ENCODE data around the gene TMEM179.

TMEM179 gene

DNA sequence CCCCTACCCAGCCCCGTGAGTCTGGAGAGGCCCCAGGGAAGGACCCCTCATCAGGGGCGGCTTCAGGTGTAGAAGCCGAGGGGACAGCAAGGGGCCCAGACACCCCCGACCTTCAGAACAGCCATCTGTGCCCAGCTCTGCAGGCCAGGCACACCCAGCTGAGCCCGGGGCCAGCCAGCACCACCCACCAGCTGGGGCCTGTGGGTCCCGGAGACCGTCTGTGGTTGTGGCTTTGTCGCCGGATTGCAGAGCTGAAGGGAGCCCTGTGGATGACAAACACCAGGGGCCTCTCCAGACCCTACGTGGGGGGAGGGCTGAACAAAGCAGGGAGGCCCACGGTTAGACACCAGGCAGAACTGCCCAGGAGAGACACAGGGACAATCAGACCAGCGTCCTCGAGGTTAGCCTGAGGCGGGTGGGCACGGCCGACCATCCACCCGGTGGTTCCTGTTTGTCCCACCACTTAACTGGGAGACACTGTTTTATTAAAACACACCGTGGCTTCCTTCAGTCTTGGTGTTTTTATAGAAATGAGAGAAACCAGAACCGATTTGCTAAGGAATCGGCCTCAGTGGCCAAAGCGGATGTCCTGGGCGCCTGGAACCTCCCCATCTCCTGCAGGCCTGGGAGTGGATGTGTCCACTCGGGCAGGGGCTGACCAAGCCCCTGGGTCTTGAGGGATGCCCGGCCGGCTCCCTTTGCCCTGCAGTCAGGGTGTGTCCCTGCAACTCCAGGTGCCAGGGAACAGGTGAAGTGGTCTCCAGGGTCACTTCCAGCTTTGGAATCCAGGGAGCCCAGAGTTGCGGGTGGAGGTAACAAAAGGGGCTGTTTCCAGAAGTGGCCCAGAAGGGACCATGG lies 15.0 kb downstream of the TMEM179 start:
- CTCF ChIA-PET = no interaction called here
- POLR2A ChIA-PET = no interaction called here
- H3K4me3 ChIP-seq (ENCODE audit: low read depth, low read length) = no peak overlapping the region
- TF ChIP-seq, protein P1, sequence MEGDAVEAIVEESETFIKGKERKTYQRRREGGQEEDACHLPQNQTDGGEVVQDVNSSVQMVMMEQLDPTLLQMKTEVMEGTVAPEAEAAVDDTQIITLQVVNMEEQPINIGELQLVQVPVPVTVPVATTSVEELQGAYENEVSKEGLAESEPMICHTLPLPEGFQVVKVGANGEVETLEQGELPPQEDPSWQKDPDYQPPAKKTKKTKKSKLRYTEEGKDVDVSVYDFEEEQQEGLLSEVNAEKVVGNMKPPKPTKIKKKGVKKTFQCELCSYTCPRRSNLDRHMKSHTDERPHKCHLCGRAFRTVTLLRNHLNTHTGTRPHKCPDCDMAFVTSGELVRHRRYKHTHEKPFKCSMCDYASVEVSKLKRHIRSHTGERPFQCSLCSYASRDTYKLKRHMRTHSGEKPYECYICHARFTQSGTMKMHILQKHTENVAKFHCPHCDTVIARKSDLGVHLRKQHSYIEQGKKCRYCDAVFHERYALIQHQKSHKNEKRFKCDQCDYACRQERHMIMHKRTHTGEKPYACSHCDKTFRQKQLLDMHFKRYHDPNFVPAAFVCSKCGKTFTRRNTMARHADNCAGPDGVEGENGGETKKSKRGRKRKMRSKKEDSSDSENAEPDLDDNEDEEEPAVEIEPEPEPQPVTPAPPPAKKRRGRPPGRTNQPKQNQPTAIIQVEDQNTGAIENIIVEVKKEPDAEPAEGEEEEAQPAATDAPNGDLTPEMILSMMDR (IDR thresholded peaks at IDR 0.05; ENCODE audit: insufficient read depth, low read length, missing control alignments) = no peak
- no peak for DNase-seq (ENCODE audit: low read depth, low spot score)

- DNase-seq (ENCODE audit: low read depth, low spot score) = no peak
- CTCF ChIA-PET = no interaction called here
- TF ChIP-seq, protein P1 (IDR thresholded peaks at IDR 0.05; ENCODE audit: insufficient read depth, low read length, missing control alignments) = no peak
- H3K4me3 ChIP-seq (ENCODE audit: low read depth, low read length) = no peak overlapping the region
- POLR2A ChIA-PET = no interaction called here
Measured at GRCh38 chr14:104588066-104588857, 16.3 kb downstream of the TMEM179 start.

GRCh38 chr14:104587641-104588040 lies 16.9 kb downstream of the TMEM179 start:
- DNase-seq (ENCODE audit: low read depth, low spot score) = no peak
- ChIA-PET CTCF (no interaction called here), POLR2A (no interaction called here)
- TF ChIP-seq, protein P1 (IDR thresholded peaks at IDR 0.05; ENCODE audit: insufficient read depth, low read length, missing control alignments) = no peak
- no peak overlapping the region for H3K4me3 ChIP-seq (ENCODE audit: low read depth, low read length)

DNA sequence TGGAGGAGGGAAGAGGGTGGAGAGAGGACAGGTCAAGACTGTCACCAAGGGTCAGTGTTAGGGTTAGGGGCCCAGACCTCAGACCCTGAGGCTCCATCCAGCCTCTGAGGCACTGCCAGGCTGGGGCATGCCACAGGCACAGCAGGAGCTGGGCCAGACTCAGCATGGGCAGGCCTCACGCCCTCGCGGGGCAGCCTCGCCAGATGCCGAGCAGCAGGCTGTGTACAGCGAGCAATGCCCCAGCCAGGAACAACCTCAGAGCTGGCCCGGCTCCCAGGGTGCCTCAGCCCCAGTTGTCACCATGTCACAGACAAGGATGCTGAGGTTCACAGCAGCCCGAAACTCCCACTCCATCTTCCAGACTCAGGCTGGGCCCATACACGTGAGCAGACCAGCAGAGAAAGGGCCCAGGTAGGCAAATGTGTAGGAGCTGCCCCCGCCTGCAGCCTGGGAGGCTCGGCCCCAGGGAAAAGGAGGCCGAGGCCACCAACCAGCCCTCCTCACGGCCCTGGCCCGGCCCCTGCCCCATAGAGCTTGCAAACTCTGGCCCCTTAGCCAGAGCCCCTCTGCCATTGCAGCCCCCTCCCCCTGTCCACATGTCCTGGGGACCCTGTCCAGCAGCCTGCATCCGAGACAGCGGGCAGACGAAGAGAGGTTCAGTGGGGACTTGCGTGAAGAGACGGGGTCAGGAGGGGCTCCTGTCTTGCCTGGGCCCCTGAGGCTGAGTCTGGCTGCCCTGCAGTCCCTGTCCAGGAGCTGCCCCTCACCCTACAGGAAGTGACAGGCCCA lies 17.5 kb downstream of the TMEM179 start:
- TF ChIP-seq, protein P1 (IDR thresholded peaks at IDR 0.05; ENCODE audit: insufficient read depth, low read length, missing control alignments) = no peak
- DNase-seq (ENCODE audit: low read depth, low spot score) = no peak
- H3K4me3 ChIP-seq (ENCODE audit: low read depth, low read length) = no peak overlapping the region
- CTCF ChIA-PET = no interaction called here
- POLR2A ChIA-PET = no interaction called here

DNA sequence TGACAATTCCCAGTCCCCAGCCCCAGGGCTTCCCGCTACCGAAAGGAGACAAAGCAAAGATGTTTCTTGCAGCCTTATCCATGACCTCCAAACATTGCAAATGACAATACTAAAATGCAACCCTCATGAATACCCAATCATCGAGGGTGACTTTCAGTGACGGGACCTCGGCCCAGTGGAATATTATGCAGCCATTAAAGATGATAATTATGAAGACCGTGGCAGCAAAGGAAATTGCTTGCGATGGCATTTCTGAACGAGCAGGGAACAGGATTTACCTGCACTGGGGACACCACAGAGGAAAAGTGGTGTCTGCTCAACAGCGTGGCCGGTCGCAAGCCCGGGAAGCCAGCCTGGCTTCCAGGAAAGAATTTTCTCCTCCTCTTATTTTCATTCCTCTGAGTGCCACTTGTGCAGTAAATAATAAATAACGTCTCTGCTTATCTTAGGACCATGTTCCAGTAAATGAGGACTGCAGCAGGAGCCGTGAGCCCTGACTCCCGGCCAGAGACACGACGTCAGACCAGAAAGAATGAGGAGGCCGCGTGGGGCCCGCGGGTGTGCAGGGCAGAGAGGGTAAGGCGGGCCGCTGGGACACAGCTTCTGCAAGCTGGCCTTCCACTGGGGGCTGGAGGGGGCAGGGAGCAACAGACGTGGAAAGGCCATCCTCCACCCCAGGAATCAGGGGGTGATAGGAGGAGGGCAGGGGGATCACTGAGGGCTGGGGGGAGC lies 18.4 kb downstream of the TMEM179 start:
- TF ChIP-seq, protein P1 (IDR thresholded peaks at IDR 0.05; ENCODE audit: insufficient read depth, low read length, missing control alignments) = no peak
- ChIA-PET POLR2A (no interaction called here), CTCF (no interaction called here)
- H3K4me3 ChIP-seq (ENCODE audit: low read depth, low read length) = no peak overlapping the region
- no peak for DNase-seq (ENCODE audit: low read depth, low spot score)

All from AG04449 (cell line).